ENCODE data around the gene UBE2L5. TPM values are rescaled to one million over a fixed set of nuclear protein-coding genes. Genes with fewer than 3 reads are reported as not detected.

UBE2L5 gene
- polyA plus RNA-seq, 1 donor from 2014 or later: not detected

DNA sequence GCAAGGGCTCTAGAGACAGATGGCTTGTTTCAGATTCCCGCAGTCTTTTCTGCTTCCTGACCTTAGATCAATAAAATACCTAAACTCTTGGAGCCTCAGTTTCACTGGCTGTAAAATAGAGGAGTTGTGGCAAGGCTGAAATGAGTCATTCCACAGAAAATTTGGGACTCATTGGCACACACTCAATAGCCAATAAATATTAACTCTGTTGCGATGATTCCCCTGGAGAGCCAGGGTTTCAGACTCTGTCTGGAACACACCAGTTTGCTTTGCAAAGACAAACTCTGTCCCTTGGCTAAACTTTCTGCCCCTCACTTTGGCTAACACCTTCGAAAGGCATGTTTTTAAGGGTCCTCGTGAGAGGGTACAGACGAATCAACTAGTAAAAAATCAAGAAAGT, 18.1 kb upstream of the UBE2L5 start:
- no peak for TF ChIP-seq CTCF (IDR thresholded peaks at IDR 0.05; ENCODE audit: poor library complexity, severe bottlenecking)
- TF ChIP-seq MXI1 (conservative IDR thresholded peaks at IDR 0.05; ENCODE audit: poor library complexity, severe bottlenecking): no peak
- TF ChIP-seq EZH2 (IDR thresholded peaks at IDR 0.05; ENCODE audit: borderline replicate concordance, insufficient read depth, low read length, poor library complexity, severe bottlenecking): no peak
- TF ChIP-seq REST (IDR thresholded peaks at IDR 0.05; ENCODE audit: borderline replicate concordance): no peak
- no peak for TF ChIP-seq RAD21 (conservative IDR thresholded peaks at IDR 0.05)
- TF ChIP-seq SMC3 (conservative IDR thresholded peaks at IDR 0.05; ENCODE audit: poor library complexity): no peak
- TF ChIP-seq POLR2AphosphoS5 (IDR thresholded peaks at IDR 0.05): no peak
- TF ChIP-seq EP300 (conservative IDR thresholded peaks at IDR 0.05; ENCODE audit: poor library complexity, severe bottlenecking): no peak
- no peak for TF ChIP-seq TAF1 (IDR thresholded peaks at IDR 0.05; ENCODE audit: low read depth)
- H3K4me2 ChIP-seq (ENCODE audit: low read length): no peak overlapping the region
- no peaks in the 10 kb centered on the region for H3K9me2 ChIP-seq (ENCODE audit: insufficient read depth, low read length)
- H3F3A ChIP-seq (ENCODE audit: insufficient read depth, low read length, poor library complexity, severe bottlenecking): no peaks in the 10 kb centered on the region
- no peak overlapping the region for H3K4me3 ChIP-seq (ENCODE audit: low read length)
- no peak overlapping the region for H3K27ac ChIP-seq (ENCODE audit: low read length)
- no peaks in the 10 kb centered on the region for H4K20me1 ChIP-seq (ENCODE audit: insufficient read depth)
- H3K36me3 ChIP-seq (ENCODE audit: insufficient read depth, low read length): no peaks in the 10 kb centered on the region
- no peak overlapping the region for H2AFZ ChIP-seq (ENCODE audit: low read depth, low read length)
- no peaks in the 10 kb centered on the region for H3K27me3 ChIP-seq (ENCODE audit: insufficient read depth, low read depth, low read length)
- no peak overlapping the region for H3K9ac ChIP-seq (ENCODE audit: low read length)
- no peaks in the 10 kb centered on the region for H3K79me2 ChIP-seq (replicated peaks; ENCODE audit: insufficient read depth, low read length)
- H3K9me3 ChIP-seq (ENCODE audit: low read length): no peaks in the 10 kb centered on the region

- Histone ChIP-seq H3K4me2 (ENCODE audit: low read length) (no peak overlapping the region), H3K27me3 (ENCODE audit: insufficient read depth, low read depth, low read length) (no peaks in the 10 kb centered on the region), H2AFZ (ENCODE audit: low read depth, low read length) (no peak overlapping the region), H3K9ac (ENCODE audit: low read length) (no peak overlapping the region), H3K27ac (ENCODE audit: low read length) (no peak overlapping the region), H3F3A (ENCODE audit: insufficient read depth, low read length, poor library complexity, severe bottlenecking) (no peaks in the 10 kb centered on the region), H3K4me3 (ENCODE audit: low read length) (no peak overlapping the region), H3K79me2 (replicated peaks; ENCODE audit: insufficient read depth, low read length) (no peaks in the 10 kb centered on the region), H3K9me2 (ENCODE audit: insufficient read depth, low read length) (no peaks in the 10 kb centered on the region), H3K36me3 (ENCODE audit: insufficient read depth, low read length) (no peaks in the 10 kb centered on the region), H4K20me1 (ENCODE audit: insufficient read depth) (no peaks in the 10 kb centered on the region), H3K9me3 (ENCODE audit: low read length) (no peaks in the 10 kb centered on the region)
- TF ChIP-seq RAD21 (conservative IDR thresholded peaks at IDR 0.05): no peak
- TF ChIP-seq SMC3 (conservative IDR thresholded peaks at IDR 0.05; ENCODE audit: poor library complexity): no peak
- no peak for TF ChIP-seq POLR2AphosphoS5 (IDR thresholded peaks at IDR 0.05)
- no peak for TF ChIP-seq REST (IDR thresholded peaks at IDR 0.05; ENCODE audit: borderline replicate concordance)
- TF ChIP-seq CTCF (IDR thresholded peaks at IDR 0.05; ENCODE audit: poor library complexity, severe bottlenecking): no peak
- no peak for TF ChIP-seq EZH2 (IDR thresholded peaks at IDR 0.05; ENCODE audit: borderline replicate concordance, insufficient read depth, low read length, poor library complexity, severe bottlenecking)
- TF ChIP-seq TAF1 (IDR thresholded peaks at IDR 0.05; ENCODE audit: low read depth): no peak
- no peak for TF ChIP-seq EP300 (conservative IDR thresholded peaks at IDR 0.05; ENCODE audit: poor library complexity, severe bottlenecking)
- TF ChIP-seq MXI1 (conservative IDR thresholded peaks at IDR 0.05; ENCODE audit: poor library complexity, severe bottlenecking): no peak
These were observed 15.4 kb upstream of the UBE2L5 start for GRCh38 chr13:30406779-30407416.

Data from neural cell (in vitro differentiated cells).